GM21381 (cell line): ENCODE results near the gene EFHD2.
"Not testable (repeated sequence)": the region's sequence is repeated elsewhere in the genome, so short reads cannot be mapped to it uniquely, and the experiment has no call there.

Source experiments
- ATAC-seq: cut with Tn5 transposase; IDR thresholded peaks from one replicate; pipeline ENCODE4 v1.9.1; 2021; ENCODE audit warnings: mild to moderate bottlenecking, moderate library complexity; ENCODE audit not compliant: unreplicated experiment

EFHD2 gene, protein sequence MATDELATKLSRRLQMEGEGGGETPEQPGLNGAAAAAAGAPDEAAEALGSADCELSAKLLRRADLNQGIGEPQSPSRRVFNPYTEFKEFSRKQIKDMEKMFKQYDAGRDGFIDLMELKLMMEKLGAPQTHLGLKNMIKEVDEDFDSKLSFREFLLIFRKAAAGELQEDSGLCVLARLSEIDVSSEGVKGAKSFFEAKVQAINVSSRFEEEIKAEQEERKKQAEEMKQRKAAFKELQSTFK

GRCh38 chr1:15409388-15410222, at the start of gene EFHD2:
Gene EFHD2, plus strand, starts transcription at chr1:15409888. Its CDS starts 84 bp downstream, at chr1:15409972.
- ATAC-seq: peak; percentile 78

- ATAC-seq: no peak
These were observed 49.0 kb upstream of the EFHD2 start for GRCh38 chr1:15360700-15361099.

GRCh38 chr1:15362096-15362736, 47.5 kb upstream of the EFHD2 start:
- no peak for ATAC-seq

- ATAC-seq: no peak
These were observed 47.0 kb upstream of the EFHD2 start for GRCh38 chr1:15362737-15363128.

- no peak for ATAC-seq
These were observed 44.9 kb upstream of the EFHD2 start for GRCh38 chr1:15364740-15365139.

DNA sequence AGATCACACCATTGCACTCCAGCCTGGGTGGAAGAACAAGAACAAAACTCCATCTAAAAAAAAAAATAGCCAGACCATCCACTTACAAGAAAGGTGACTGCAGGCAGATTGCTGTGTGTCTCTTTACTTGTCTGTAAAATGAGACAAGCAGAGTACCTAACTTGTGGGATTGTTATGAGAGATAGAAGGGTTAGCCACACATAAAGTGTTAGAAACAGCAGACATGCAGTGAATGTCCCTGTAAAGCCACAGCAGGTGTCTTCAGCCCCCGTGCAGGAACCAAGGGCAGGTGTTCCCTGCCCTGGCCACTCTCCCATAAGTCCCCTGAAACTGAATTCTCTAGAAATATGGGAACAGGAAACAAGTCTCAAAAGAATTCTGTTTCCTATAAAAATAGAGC, 40.8 kb upstream of the EFHD2 start:
- ATAC-seq: no peak

GRCh38 chr1:15370268-15370667, 39.4 kb upstream of the EFHD2 start:
- no peak for ATAC-seq

GRCh38 chr1:15370781-15371520, 38.7 kb upstream of the EFHD2 start:
- no peak for ATAC-seq

- ATAC-seq: no peak
These were observed 37.8 kb upstream of the EFHD2 start for GRCh38 chr1:15371610-15372545.

DNA sequence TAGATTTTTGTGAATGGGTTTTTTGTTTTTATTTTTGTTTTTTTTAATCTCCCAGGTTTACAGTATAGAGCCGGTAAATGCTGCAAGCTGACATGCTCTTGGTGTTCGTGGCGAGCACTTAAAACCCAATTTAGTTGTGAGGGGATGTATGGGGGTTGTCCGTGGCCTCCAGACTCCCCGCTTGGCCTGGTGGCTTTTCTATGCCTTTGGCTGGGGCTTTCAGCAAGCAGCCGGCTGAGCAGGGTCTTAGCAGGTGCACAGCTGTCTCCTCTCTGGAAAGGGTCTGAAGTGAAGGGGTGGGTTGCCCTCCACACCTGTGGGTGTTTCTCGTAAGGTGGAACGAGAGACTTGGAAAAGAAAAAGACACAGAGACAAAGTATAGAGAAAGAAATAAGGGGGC, 31.0 kb upstream of the EFHD2 start:
- ATAC-seq: no peak

- ATAC-seq: not testable (repeated sequence)
These were observed 30.5 kb upstream of the EFHD2 start for GRCh38 chr1:15379151-15379550.

- no peak for ATAC-seq
These were observed 28.8 kb upstream of the EFHD2 start for GRCh38 chr1:15380601-15381508.

DNA sequence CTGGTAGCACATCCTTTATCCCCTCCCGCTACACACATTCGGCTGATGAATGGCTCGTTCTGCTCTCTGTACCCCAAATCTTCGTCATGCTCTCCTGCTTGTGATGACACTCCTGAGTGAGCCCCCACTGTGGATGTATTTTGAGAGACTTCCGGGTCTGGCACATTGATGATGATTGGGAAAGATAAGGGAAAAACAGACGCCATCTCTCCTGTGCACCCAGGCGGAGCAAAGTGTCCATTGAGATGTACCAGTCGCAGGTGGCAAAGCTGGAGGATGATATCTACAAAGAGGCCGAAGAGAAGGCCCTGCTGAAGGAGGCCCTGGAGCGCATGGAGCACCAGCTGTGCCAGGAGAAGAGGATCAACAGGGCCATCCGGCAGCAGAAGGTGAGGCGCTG, 27.9 kb upstream of the EFHD2 start:
- no peak for ATAC-seq

DNA sequence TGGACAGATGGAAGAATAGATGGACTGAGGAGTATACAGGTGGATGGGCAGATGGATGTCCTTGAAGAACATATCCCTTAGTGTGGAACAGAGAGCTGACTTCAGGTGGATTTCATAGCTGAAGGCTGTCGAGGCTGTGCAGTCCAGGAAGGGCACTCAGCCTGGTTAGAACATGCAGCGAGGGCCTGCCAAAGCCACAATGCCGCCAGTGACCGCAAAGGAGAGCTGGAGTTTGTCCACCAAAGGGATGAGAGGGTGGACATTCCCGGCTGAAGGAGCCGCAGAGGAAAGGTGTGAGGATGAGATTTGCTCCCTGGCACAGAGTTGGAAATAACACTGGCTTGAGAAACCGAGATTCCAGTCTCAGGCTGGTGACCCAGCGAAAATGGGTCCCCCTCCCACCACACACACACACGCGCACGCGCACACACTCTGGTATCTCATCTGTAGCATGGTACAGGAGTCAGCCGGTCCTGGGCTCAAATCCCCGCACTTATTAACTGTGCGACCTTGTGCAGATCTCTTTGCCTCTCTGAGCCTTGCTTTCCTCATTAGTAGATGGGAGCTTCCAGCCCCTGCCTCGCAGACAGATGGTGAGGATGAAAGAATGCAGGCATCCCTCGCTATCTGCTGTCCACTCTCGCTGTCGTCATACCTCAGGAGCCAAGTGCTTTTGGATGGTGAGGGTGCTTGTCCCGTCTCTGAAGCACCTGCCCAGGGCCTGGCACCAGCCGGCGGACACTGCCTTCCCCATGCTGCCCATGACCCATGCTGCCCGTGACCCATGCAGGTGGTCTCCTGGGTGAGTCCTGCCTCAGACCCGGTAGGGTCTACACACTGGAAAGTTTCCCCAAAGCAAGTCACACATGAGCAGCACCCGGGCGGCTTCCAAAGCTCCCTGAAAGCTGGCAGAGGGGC, 26.8 kb upstream of the EFHD2 start:
- no peak for ATAC-seq

DNA sequence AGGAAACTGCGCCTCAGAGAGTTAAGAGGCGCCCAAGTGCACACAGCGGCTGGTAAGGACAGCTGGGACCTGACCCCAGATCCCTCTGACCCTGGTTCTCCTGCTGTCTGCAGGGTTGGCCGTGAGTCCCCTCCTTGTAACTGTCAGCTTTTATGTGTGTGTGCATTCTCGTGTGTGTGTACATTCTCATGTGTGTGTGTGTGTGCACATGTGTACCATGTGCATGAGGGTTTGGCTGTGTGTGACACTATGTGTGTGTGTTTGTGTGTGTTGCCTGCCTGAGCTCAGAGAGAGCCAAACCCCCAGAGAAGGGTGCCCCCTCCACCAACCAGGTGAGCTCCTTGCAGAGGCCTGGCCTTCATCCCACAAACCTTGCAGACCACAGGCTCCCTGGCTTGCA, 25.9 kb upstream of the EFHD2 start:
- no peak for ATAC-seq

GRCh38 chr1:15384301-15384901, 25.3 kb upstream of the EFHD2 start:
- ATAC-seq: no peak

DNA sequence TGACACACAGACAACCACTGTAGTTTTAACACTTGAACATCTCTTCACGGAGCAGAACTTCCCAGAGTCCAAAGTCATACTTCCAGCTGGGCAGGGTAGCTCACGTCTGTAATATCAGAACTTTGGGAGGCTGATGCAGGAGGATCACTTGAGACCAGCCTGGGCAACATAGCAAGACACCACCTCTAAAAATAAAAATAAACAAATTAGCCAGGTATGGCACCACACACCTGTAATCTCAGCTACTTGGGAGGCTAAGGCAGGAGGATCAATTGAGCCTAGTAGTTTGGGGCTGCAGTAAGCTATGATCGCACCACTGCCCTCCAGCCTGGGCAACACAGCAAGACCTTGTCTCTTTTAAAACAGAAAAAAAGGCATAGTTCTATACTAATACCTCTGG, 24.3 kb upstream of the EFHD2 start:
- no peak for ATAC-seq
